WTC11 (cell line): ENCODE measurements around the gene BLOC1S1.

Experiments
- ARID4B ChIP-seq: sonication (generic); formaldehyde crosslinking; IDR thresholded peaks from 2 replicates; pipeline ENCODE4 v1.8.0; 2023; ENCODE audit warnings: missing genetic modification reagents, mild to moderate bottlenecking, borderline replicate concordance
- CREB1 ChIP-seq: sonication (generic); formaldehyde crosslinking; IDR thresholded peaks from 2 replicates; pipeline ENCODE4 v1.8.0; 2023; ENCODE audit warnings: mild to moderate bottlenecking, missing genetic modification reagents
- CTCF ChIP-seq: fragments of 200-600 bp; IDR thresholded peaks from 2 replicates; pipeline ENCODE4 v1.8.0; 2022; ENCODE audit warnings: antibody characterized with exemption
- FOXP1 ChIP-seq: sonication (generic); formaldehyde crosslinking; IDR thresholded peaks from 2 replicates; pipeline ENCODE4 v1.8.0; 2022; ENCODE audit warnings: missing genetic modification reagents, mild to moderate bottlenecking, moderate library complexity, borderline replicate concordance
- IRF2 ChIP-seq: sonication (generic); formaldehyde crosslinking; IDR thresholded peaks from 2 replicates; pipeline ENCODE4 v1.8.0; 2022; ENCODE audit warnings: low read depth, missing genetic modification reagents, borderline replicate concordance
- SP1 ChIP-seq: sonication (generic); formaldehyde crosslinking; conservative IDR thresholded peaks from 2 replicates; pipeline ENCODE4 v1.8.1; 2022; ENCODE audit warnings: missing genetic modification reagents
- TCF7 ChIP-seq: sonication (generic); formaldehyde crosslinking; IDR thresholded peaks from 2 replicates; pipeline ENCODE4 v1.8.0; 2022; ENCODE audit warnings: mild to moderate bottlenecking, low read depth, missing genetic modification reagents, moderate library complexity
- TF ChIP-seq, protein P1 (sequence below): sonication (generic); formaldehyde crosslinking; IDR thresholded peaks from 2 replicates; pipeline ENCODE4 v1.8.1; 2022; ENCODE audit warnings: low read depth, missing genetic modification reagents, borderline replicate concordance

GRCh38 chr12:55733021-55733555 is 17.2 kb downstream of the BLOC1S1 start:
- TF ChIP-seq CTCF (no peak), IRF2 (CRISPR knock-in tag) (no peak), TCF7 (CRISPR knock-in tag) (no peak), CREB1 (CRISPR knock-in tag) (no peak), ARID4B (CRISPR knock-in tag) (no peak), FOXP1 (CRISPR knock-in tag) (no peak), SP1 (CRISPR knock-in tag) (no peak)
- TF ChIP-seq, protein P1, sequence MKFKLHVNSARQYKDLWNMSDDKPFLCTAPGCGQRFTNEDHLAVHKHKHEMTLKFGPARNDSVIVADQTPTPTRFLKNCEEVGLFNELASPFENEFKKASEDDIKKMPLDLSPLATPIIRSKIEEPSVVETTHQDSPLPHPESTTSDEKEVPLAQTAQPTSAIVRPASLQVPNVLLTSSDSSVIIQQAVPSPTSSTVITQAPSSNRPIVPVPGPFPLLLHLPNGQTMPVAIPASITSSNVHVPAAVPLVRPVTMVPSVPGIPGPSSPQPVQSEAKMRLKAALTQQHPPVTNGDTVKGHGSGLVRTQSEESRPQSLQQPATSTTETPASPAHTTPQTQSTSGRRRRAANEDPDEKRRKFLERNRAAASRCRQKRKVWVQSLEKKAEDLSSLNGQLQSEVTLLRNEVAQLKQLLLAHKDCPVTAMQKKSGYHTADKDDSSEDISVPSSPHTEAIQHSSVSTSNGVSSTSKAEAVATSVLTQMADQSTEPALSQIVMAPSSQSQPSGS (CRISPR knock-in tag) = no peak
